Fibroblast of skin of right quadriceps (primary cell): ENCODE results near the gene BTG4.

Experiments used
- DNase-seq: peaks from one replicate; pipeline ENCODE4 v3.0.0-alpha.2; 2013

BTG4 gene

DNA sequence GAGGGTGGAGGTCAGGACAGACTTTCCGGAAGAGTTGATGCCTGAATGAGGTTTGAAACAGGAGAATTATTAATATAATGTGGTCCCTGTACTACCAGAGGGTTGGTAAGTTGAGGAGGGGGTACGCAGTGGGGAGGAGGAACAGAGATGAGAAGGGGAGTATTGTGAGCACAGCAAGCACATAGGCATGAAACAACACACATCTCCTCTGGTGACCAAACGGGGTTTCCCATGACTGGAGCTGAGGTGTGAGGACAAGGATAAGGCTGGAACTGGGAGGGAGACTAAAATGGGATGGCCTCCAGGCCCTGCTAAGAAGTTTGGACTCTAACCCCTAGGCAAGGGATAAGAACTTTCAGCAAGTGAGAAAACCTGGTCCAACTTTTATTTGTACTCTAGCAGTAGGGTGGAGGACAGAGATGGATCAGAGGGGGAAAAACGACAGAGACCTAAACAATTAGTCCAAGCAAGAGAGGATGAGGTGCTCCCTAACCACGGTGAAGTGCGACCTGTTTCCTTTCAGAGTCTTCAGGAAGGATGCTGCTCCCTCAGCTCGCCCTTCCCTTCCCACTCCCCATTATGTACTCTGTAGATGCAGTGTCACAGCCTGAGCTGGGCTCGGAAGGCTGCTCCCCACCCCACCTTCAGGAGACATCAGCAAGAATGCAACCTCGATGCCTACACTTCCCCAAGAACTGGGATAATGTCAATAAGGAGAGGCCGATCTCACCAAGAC is 59.2 kb downstream of the BTG4 start:
- no peak for DNase-seq

DNA sequence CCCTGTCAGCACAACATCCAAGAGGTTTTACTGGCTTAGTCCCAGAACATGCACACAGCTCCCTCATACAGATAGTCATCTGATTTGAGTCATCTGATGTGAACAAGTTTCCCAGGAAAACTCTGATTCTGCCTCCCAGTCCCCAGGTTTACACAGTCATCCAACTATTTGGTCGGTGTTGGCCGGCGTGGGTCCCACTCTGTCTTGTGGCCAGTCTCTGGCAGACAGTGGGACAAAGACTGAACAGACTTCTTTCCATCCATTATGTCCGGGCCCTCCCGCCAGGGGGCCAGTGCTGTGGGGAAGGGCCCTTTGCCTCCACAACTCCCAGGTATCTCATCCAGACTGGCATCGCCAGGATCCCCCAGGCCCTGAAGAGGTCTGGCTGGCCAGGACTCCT is 60.0 kb downstream of the BTG4 start:
- DNase-seq = peak; percentile 42

DNA sequence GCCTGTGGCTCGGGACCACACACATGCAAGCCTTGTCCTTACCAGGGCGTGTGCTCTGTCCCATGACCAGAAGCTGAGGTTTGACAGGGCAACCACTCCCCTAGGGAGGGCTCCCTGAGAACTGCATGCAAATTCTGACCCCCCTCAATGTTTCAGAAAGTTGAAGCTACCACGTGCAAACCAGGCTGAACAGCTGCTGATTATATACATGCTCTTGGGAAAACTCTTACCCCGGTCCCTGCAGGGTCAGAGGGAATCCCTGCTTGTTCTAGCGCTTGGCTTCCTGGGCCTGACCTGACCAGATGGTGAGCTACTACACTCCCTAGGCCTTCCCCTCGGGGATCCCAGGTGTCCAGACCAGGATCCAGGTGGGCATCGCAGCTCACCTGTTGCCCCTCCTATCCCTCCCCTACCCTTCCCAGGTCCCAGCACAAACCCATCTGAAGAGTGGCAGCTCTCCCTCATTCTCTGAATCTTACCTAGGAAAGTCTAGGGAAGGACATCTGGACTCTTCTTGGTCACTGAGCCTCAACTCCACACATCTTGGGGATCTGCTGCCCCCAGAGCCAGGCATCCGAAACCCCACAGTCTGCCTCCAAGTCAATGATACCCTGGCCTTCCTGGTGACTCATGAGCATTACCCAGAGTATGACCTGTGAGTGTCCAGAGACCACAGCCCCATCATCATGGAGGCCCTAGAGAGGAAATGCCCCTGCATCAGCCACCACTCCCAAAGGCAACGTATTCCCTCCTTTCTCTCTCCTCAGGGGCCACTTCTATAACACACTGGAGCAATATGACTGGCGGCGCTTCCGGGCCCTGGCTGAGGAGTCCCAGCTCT is 61.5 kb downstream of the BTG4 start:
- DNase-seq = peak; percentile 6

DNA sequence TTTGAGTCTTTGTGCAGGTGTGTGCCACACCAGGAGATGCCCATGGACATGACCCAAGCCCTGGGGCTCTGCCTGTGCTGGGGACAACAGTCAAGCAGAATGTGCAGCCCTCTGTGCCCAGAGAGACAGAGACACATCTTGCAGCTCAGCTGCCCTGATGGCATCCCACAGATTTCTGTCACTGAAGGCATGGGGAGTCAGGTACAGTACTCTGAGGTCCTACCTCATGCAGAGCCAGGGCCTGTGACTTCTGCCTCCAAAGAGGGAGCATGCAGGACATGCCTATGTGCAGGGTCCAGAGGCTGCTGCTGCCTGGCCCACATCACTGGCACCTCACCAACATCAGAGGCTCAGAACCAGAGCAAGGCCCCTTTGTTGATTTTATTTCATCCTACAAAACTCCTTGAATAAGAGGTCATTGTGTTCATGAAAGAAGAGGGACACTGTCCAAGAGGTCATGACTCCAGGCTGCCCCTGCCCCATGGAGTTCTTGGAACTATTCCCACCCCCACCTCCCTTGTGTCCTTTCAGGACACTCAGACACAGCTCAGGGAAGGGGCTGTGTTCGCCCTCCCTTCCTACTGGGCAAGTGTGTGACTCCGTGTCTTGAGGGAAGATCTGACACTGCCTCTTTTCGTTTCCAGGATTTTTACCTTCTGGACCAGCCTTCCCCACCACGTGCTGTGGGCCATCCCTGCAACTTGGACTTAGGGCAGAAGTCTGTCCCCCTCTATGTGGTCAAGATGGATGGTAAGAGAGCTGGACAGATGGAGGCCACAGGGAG is 62.3 kb downstream of the BTG4 start:
- no peak for DNase-seq

DNA sequence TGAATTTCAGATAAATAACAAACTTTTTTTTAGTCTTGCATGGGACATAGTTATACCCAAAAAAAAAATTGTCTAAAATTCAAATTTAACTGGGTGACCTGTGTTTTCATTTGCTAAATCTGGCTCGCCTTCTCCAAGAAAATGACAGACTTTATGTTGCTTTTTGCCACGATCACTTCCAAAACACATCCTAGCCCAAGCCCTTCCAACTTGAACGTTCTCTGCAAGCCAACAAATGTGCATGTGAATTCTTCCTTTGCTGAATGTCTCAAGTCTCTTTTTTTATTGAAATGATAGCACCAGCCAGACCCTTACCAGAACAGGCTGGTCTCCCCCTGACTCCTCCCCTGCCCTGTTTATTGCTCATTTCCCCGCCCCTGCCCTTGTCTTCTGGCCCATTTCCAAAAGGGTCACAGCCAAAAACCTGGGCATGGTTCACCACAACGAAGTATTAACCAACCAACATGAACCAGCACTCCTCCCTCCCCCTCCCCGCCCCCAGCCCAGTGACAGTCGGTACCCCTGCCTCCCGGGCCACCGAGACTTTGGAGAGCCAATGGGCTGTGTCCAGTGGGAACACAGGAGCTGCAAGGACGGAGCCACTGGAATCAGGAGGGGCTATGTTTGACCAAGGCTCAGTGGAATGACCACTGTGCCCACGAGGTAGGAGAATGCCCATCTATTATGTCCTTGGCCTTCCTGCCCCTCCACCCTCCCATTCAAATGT is 63.2 kb downstream of the BTG4 start:
- no peak for DNase-seq

DNA sequence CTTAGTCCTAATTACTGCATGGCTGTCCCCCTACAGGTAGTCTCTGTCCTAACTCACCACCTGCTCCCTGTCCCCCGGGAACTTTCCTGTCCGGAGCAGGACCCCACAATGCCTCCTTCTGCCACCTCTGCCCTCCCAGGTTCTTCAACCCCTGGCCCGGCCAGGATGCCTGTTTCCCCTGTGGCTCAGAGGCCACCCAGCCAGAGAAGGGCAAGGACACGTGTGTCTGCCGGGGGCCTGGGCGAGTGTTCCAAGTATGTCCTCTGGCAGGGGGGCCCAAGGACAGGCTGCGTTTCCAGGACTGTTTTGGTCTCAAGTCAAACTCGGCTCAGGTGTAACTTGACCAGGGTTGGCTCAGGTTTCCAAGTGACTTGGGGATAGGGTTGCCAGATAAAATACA is 63.8 kb downstream of the BTG4 start:
- DNase-seq = no peak

DNA sequence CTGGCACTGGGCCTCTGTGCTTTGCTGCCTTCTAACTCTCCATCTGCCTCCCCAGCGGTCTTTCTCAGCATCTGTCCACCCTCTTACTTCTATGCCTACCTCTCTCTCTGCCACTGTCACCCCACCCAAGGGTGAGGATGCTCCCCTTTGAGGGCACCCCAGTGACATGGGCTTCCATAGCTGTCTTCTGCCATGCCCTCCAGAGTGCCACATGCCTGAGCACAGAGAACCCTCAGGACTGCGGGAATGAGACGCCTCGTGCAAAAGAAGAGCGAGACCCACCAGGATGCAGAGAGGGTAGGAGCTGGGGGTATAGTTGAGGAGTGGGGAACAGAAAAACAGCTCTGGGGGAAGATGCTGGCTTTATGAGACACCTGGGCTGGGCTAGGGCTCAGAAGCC is 64.3 kb downstream of the BTG4 start:
- DNase-seq = no peak

DNA sequence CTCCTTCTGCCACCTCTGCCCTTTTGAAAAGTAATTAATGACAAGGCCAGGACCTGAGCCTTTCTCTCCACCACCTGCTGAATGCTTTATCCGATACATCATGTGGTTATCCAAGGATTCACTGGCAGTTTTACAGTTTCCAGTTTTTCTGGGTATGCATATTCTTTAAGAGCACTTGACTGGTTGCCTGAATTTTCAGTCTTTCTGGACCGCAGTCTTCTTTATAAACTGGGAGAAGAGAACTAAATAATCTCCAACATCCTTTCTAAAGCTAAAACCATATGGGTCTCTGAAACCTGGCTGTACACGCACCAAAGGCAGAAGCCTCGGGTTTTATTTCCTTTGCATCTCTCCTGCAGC is 65.1 kb downstream of the BTG4 start:
- DNase-seq = no peak

DNA sequence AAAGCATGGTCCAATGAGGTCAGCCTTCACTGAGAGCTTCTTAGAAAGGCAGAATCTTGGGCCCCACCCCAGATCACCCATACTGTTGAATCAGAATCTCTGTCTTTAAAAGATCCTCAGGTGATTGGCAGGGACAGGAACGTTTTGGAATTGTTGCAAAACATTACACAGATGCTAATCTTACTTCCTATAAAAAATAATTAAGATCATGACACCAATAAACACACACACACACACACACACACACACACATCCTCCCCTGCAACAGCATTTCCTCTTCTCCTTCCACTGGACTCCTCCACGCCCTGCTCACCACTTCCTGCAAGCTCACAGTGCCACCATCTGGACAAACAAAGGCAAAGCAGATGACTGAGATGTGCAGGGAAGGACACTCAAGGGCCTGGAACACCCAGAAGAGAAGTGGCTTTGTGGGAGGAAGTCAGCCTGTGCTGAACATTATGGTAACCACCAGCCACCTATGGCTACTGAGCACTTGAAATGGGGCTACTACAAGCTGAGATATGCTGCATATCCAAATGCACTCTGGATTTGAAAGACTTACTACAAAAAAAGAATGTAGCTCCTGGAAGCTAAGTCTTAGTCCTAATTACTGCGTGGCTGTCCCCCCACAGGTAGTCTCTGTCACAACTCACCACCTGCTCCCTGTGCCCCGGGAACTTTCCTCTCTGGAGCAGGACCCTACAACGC is 65.6 kb downstream of the BTG4 start:
- DNase-seq = peak; percentile 88

DNA sequence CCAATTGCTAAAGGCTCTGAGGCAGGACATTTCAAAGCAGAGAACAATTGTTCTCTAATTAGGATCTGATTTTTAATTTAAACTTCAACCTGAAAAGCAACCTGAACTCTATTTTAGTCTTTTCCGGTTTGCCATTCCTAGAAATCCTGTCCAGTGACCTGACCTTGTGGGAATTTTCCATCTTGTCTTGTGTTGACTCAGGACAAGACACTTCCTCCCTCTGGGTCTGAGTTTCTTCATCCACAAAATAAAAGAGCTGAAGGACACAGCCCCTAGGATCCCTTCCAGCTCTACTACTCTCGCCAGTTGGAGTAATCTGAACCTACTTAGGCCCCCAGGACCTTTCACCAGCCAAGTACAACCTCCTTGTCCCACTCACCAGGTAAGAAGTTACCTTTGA is 66.6 kb downstream of the BTG4 start:
- DNase-seq = no peak
